ENCODE results near the gene ZDHHC14.

The ZDHHC14 gene

GRCh38 chr6:157632821-157633220 lies 251.8 kb downstream of the ZDHHC14 start:
- no peak for DNase-seq

GRCh38 chr6:157634546-157634945 lies 253.6 kb downstream of the ZDHHC14 start:
- no peak for DNase-seq

- no peak for DNase-seq
Observed at GRCh38 chr6:157635388-157636244, 254.6 kb downstream of the ZDHHC14 start.

GRCh38 chr6:157637516-157637915 lies 256.5 kb downstream of the ZDHHC14 start:
- DNase-seq = no peak

- DNase-seq = no peak
Observed at GRCh38 chr6:157637941-157638662, 257.1 kb downstream of the ZDHHC14 start.

- no peak for DNase-seq
Observed at GRCh38 chr6:157638779-157639178, 257.8 kb downstream of the ZDHHC14 start.

- DNase-seq = no peak
Observed at GRCh38 chr6:157640746-157641451, 259.9 kb downstream of the ZDHHC14 start.

- no peak for DNase-seq
Observed at GRCh38 chr6:157641837-157642236, 260.8 kb downstream of the ZDHHC14 start.

GRCh38 chr6:157642736-157643135 lies 261.7 kb downstream of the ZDHHC14 start:
- no peak for DNase-seq

GRCh38 chr6:157644043-157644810 lies 263.2 kb downstream of the ZDHHC14 start:
- DNase-seq = peak; percentile 20 to 32

GRCh38 chr6:157645201-157645795 lies 264.3 kb downstream of the ZDHHC14 start:
- no peak for DNase-seq

GRCh38 chr6:157646012-157646411 lies 265.0 kb downstream of the ZDHHC14 start:
- no peak for DNase-seq

GRCh38 chr6:157647261-157647915 lies 266.4 kb downstream of the ZDHHC14 start:
- DNase-seq = no peak

GRCh38 chr6:157648561-157648960 lies 267.6 kb downstream of the ZDHHC14 start:
- no peak for DNase-seq

- DNase-seq = no peak
Observed at GRCh38 chr6:157649311-157650260, 268.6 kb downstream of the ZDHHC14 start.

- DNase-seq = no peak
Observed at GRCh38 chr6:157650261-157650640, 269.3 kb downstream of the ZDHHC14 start.

- DNase-seq = no peak
Observed at GRCh38 chr6:157650801-157651200, 269.8 kb downstream of the ZDHHC14 start.

GRCh38 chr6:157651731-157652490 lies 270.9 kb downstream of the ZDHHC14 start:
- no peak for DNase-seq

GRCh38 chr6:157652601-157653363 lies 271.8 kb downstream of the ZDHHC14 start:
- DNase-seq = no peak

Measured in activated CD4-positive, alpha-beta T cell treated with anti-CD3 and anti-CD28 coated beads, Interleukin-2, amount 50 U/mL, for 4 hours (primary cell).